ENCODE data around the gene HECTD3. TPM values are rescaled to one million over a fixed set of nuclear protein-coding genes. Genes with fewer than 3 reads are reported as not detected.

The HECTD3 gene
- total and polyA plus RNA-seq, 9 of the 15 experiments (the other 6 are each of a cell fraction or from before 2014, with no cell fraction given) = 6.3 to 50.8 (median 18.9) TPM

GRCh38 chr1:45011837-45012638 is 914 bp upstream of the HECTD3 start, which contains the start of gene UROD (continued):
- TF ChIP-seq MBD2 (IDR thresholded peaks at IDR 0.05; ENCODE audit: borderline replicate concordance, low read depth) (peak; percentile 34; the same call in 1 of the 2 replicates), U2AF2 (optimal IDR thresholded peaks at IDR 0.05; ENCODE audit: low read depth, low read length) (no peak), ZNF232 (CRISPR knock-in tag; IDR thresholded peaks at IDR 0.05) (peak; percentile 69; the same call in 1 of the 2 replicates), CHD1 (IDR thresholded peaks at IDR 0.05; ENCODE audit: low read length) (peak; percentile 99), FOXJ2 (tag; IDR thresholded peaks at IDR 0.05) (peak; percentile 93), ZZZ3 (IDR thresholded peaks at IDR 0.05) (peak; percentile 75), MED1 (CRISPR knock-in tag; IDR thresholded peaks at IDR 0.05; ENCODE audit: borderline replicate concordance) (no peak), ZNF586 (CRISPR knock-in tag; conservative IDR thresholded peaks at IDR 0.05) (no peak), NCOR1 (IDR thresholded peaks at IDR 0.05) (no peak)
- TF ChIP-seq, protein P1, sequence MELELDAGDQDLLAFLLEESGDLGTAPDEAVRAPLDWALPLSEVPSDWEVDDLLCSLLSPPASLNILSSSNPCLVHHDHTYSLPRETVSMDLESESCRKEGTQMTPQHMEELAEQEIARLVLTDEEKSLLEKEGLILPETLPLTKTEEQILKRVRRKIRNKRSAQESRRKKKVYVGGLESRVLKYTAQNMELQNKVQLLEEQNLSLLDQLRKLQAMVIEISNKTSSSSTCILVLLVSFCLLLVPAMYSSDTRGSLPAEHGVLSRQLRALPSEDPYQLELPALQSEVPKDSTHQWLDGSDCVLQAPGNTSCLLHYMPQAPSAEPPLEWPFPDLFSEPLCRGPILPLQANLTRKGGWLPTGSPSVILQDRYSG (tag; conservative IDR thresholded peaks at IDR 0.05; ENCODE audit: low read depth) = 0 out of 2 replicates have a peak, but pooled peaks have one; percentile 43
- TF ChIP-seq, protein P2, sequence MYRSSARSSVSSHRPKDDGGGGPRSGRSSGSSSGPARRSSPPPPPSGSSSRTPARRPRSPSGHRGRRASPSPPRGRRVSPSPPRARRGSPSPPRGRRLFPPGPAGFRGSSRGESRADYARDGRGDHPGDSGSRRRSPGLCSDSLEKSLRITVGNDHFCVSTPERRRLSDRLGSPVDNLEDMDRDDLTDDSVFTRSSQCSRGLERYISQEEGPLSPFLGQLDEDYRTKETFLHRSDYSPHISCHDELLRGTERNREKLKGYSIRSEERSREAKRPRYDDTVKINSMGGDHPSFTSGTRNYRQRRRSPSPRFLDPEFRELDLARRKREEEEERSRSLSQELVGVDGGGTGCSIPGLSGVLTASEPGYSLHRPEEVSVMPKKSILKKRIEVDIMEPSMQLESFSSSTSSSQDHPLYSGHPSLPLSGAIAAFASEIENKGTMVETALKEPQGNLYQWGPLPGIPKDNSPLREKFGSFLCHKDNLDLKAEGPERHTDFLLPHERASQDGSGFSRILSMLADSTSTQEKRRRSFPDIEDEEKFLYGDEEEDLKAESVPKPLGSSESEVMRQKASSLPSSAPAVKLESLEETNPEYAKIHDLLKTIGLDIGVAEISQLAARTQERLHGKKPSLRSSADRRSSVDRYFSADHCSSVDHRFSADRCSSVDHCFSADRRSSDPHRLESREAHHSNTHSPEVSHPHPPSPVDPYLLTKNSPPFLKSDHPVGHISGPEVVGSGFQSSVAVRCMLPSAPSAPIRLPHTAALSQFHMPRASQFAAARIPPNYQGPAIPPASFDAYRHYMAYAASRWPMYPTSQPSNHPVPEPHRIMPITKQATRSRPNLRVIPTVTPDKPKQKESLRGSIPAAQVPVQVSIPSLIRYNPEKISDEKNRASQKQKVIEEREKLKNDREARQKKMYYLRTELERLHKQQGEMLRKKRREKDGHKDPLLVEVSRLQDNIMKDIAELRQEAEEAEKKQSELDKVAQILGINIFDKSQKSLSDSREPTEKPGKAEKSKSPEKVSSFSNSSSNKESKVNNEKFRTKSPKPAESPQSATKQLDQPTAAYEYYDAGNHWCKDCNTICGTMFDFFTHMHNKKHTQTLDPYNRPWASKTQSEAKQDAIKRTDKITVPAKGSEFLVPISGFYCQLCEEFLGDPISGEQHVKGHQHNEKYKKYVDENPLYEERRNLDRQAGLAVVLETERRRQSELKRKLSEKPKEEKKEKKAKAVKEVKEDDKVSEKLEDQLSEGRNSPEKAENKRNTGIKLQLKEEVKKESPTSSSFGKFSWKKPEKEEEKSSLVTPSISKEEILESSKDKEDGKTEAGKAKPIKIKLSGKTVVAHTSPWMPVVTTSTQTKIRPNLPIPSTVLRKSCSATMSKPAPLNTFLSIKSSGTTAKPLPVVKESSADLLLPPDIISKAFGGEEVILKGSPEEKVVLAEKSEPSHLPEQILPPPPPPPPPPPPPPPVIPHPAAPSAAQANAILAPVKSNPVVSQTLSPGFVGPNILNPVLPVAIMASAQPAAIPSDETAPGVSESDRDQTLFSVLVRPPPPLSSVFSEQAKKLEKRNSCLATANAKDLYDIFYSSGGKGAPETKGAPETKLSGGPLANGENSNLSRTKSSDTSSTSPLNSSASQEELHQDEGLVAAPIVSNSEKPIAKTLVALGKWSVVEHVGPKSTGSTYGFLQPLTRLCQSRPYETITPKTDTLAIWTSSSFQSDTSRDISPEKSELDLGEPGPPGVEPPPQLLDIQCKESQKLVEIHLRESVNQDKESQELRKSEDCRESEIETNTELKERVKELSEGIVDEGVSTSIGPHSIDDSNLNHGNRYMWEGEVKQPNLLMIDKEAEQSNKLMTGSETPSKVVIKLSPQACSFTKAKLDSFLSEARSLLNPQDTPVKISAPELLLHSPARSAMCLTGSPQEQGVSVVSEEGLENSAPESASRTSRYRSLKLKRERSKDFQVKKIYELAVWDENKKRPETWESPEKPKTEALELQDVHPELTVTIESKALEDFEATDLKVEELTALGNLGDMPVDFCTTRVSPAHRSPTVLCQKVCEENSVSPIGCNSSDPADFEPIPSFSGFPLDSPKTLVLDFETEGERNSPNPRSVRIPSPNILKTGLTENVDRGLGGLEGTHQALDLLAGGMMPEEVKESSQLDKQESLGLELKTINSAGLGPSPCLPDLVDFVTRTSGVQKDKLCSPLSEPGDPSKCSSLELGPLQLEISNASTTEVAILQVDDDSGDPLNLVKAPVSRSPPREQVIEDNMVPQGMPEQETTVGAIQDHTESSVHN (IDR thresholded peaks at IDR 0.05; ENCODE audit: borderline replicate concordance in 1 of 2, low read depth in 1 of 2) = no peak
